ENCODE measurements around the gene GABRD.

Gene GABRD

GRCh38 chr1:2080140-2080539 lies 61.0 kb downstream of the GABRD start:
- Histone ChIP-seq H3K4me3 (no peak overlapping the region), H3K27ac (no peak overlapping the region)
- TF ChIP-seq CTCF (IDR thresholded peaks at IDR 0.05): no peak
- DNase-seq (ENCODE audit: low spot score): no peak

All from coronary artery (tissue), 2 donors.